ENCODE results near the gene ZCCHC10. TPM values are rescaled to one million over a fixed set of nuclear protein-coding genes. Genes with fewer than 3 reads are reported as not detected.

ZCCHC10 gene
- polyA plus RNA-seq, 3 donors: 7.3 to 19.9 (median 13.6) TPM

DNA sequence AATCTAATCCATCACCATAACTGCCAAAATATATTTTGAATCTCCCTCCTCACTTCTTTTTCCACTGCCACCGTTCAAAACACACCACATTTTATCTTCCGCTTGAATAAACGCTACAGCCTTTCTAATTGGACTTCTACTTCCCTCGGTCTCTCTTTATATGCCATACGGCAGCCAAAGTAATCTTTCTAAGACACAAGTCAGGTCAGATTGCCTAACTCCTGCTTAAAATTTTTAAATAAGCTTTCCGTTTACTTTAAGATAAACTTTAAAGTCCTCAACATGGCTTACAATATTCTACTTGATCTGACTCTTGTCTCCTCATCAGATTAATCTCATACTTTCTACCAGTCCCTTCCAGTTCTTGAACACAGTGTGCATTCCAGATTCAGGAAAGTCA is 72.6 kb downstream of the ZCCHC10 start:
- WGBS, 3 donors: 32 to 77% (median 73%) methylated on average over 6 of the region's 6 CpGs
- H3K27ac ChIP-seq (ENCODE audit: low read depth, low read length): no peak overlapping the region

DNA sequence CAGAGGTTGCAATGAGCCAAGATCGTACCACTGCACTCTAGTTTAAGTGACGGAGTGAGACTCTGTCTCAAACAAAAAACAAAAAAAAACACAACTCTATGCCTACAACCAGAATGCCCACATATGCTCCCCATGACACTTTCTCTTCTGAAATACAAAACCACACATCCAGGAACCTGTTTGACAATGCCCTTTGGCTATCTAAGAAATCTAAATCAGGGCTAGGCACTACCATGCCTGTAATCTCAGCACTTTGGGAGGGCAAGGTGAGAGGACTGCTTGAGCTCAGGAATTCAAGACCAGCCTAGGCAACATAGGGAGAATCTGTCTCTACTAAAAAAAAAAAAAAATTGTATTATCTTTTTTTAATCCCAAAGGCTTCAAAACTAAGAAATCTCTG is 73.5 kb downstream of the ZCCHC10 start:
- 96 to 100% (median 98%) methylated on average over 2 of the region's 2 CpGs for WGBS, 3 donors
- H3K27ac ChIP-seq (ENCODE audit: low read depth, low read length): no peak overlapping the region

DNA sequence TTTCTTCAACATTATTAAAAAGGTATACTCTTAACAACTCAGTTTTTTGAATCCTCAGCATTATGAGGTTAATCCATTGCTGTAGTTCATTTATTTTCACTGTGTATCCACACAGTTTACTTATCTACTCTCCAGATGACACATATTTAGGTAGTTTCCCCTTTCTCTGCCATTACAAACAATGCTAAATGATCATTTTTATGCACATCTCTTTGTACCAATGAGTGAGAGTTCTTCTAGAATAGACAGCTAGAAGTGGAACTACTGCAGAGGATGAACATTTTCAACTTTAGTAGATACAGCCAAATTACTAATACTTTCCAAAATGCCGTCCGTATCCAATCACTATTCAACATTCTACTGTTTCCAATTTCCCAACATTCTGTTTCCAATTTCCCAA is 74.5 kb downstream of the ZCCHC10 start:
- no peak overlapping the region for H3K27ac ChIP-seq (ENCODE audit: low read depth, low read length)
- WGBS, 3 donors: 84 to 92% (median 84%) methylated on average over 2 of the region's 2 CpGs

DNA sequence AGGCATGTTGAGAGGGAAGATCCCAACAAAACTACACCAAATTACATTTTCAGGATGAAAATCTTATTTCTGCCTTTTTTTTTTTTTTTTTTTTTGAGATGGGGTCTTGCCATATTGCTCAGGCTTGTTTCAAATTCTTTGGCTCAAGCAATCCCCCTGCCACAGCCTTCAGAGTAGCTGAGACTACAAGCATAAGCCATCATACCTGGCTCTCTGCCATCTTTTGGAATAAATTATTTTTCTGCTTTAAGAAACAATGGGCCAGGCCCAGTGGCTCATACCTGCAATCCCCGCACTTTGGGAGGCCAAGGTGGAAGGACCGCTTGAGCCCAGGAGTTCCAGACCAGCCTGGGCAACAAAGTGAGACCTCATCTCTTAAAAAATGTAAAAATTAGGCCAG is 77.2 kb downstream of the ZCCHC10 start:
- 94 to 100% (median 94%) methylated on average over 2 of the region's 2 CpGs for WGBS, 3 donors
- H3K27ac ChIP-seq (ENCODE audit: low read depth, low read length): no peak overlapping the region

DNA sequence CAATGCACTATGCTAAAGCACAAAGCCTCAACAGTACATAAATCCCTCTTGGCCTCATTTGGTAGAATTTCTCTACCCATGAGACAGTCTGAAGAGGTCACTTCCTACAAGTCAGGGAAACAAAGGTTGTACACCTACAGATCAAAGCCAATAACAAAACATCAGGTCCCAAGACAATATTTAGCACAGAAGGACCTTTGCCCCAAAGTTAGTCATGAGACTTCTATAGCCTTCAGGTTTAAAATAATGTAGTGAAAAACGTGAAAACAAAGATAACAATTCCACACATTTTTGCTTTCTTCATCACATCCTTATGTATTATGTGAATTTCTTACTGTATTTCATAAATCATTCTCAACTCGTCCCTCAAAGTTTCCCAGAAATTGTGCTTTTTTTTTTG is 78.7 kb downstream of the ZCCHC10 start:
- WGBS, 3 donors: 31 to 39% (median 37%) methylated on average over 2 of the region's 2 CpGs
- H3K27ac ChIP-seq (ENCODE audit: low read depth, low read length): no peak overlapping the region

Other genes starting within 250 kb of the ZCCHC10 start
- 10 to 100 TPM; 11.2 to 34.1 (median 15.4) TPM for gene SEPTIN8, start 249.3 kb downstream of the ZCCHC10 start, polyA plus RNA-seq
- gene SOWAHA, start 213.2 kb downstream of the ZCCHC10 start, polyA plus RNA-seq: 1 to 10 TPM in 1 of 3 donors, under 1 TPM in 2; 0.11 to 1.5 (median 0.74) TPM
- gene SHROOM1, start 195.9 kb downstream of the ZCCHC10 start, polyA plus RNA-seq: 10 to 100 TPM in 1 of 3 donors, 1 to 10 TPM in 2; 7.1 to 12.6 (median 8.3) TPM
- gene GDF9, start 160.1 kb downstream of the ZCCHC10 start, polyA plus RNA-seq: under 1 TPM; 0.11 to 0.63 (median 0.31) TPM
- gene UQCRQ, start 159.9 kb downstream of the ZCCHC10 start, polyA plus RNA-seq: 100 to 1,000 TPM; 171 to 396 (median 301) TPM
- gene LEAP2, start 152.9 kb downstream of the ZCCHC10 start, polyA plus RNA-seq: 1 to 10 TPM in 1 of 3 donors, under 1 TPM in 2; 0.68 to 1.1 (median 0.70) TPM
- 10 to 100 TPM in 2 of 3 donors, 1 to 10 TPM in 1; 8.6 to 18.0 (median 10.7) TPM for gene AFF4, start 62.9 kb downstream of the ZCCHC10 start, polyA plus RNA-seq
- gene HSPA4, start 25.5 kb upstream of the ZCCHC10 start, polyA plus RNA-seq: 10 to 100 TPM; 12.6 to 43.0 (median 28.3) TPM

All from adipose tissue (tissue), 3 donors.